ENCODE data around the gene ARHGAP29. TPM values are rescaled to one million over a fixed set of nuclear protein-coding genes. Genes with fewer than 3 reads are reported as not detected.

ARHGAP29 gene
- total RNA-seq, 1 experiment from 2014 or later: 161 TPM

GRCh38 chr1:94132111-94132510, 105.3 kb downstream of the ARHGAP29 start:
- Histone ChIP-seq H3K4me2 (ENCODE audit: low read length) (no peak overlapping the region), H3K9me3 (ENCODE audit: low read length) (no peaks in the 10 kb centered on the region), H4K20me1 (ENCODE audit: low read length) (no peaks in the 10 kb centered on the region), H3K27ac (ENCODE audit: low read length) (no peak overlapping the region), H3K9me2 (replicated peaks; ENCODE audit: low read length) (no peaks in the 10 kb centered on the region), H2AFZ (ENCODE audit: low read length) (no peak overlapping the region), H3K36me3 (ENCODE audit: low read depth, low read length) (no peaks in the 10 kb centered on the region), H3K27me3 (ENCODE audit: low read length) (no peaks in the 10 kb centered on the region), H3K4me3 (ENCODE audit: low read length) (no peak overlapping the region), H3K79me2 (ENCODE audit: low read length) (no peaks in the 10 kb centered on the region), H3F3A (ENCODE audit: low read length, unreplicated experiment) (no peaks in the 10 kb centered on the region), H3K4me1 (ENCODE audit: insufficient read depth, low read length) (no peaks in the 10 kb centered on the region; the same call in 1 of the 2 replicates), H3K9ac (ENCODE audit: low read length) (no peak overlapping the region)
- POLR2A ChIA-PET (ENCODE audit: unreplicated experiment): no interaction called here
- TF ChIP-seq EZH2phosphoT487 (IDR thresholded peaks at IDR 0.05; ENCODE audit: borderline replicate concordance, low read length) (no peak), EZH2 (IDR thresholded peaks at IDR 0.05; ENCODE audit: low read length, unreplicated experiment) (no peak), CTCF (conservative IDR thresholded peaks at IDR 0.05; ENCODE audit: low read depth, low read length) (no peak)
- no TSS peak for BruUV-seq (replicated peaks)
- ATAC-seq (no peak), DNase-seq (no peak)
- intact Hi-C loops (cut with micrococcal nuclease): no loop called here
- CTCF ChIA-PET: no interaction called here

GRCh38 chr1:94130851-94131595, 106.4 kb downstream of the ARHGAP29 start:
- BruUV-seq (replicated peaks): no TSS peak
- POLR2A ChIA-PET (ENCODE audit: unreplicated experiment): no interaction called here
- Histone ChIP-seq H3K9me2 (replicated peaks; ENCODE audit: low read length) (no peaks in the 10 kb centered on the region), H3K4me2 (ENCODE audit: low read length) (no peak overlapping the region), H3K27me3 (ENCODE audit: low read length) (no peaks in the 10 kb centered on the region), H4K20me1 (ENCODE audit: low read length) (no peaks in the 10 kb centered on the region), H3K9ac (ENCODE audit: low read length) (no peak overlapping the region), H3K4me3 (ENCODE audit: low read length) (no peak overlapping the region), H3K79me2 (ENCODE audit: low read length) (no peaks in the 10 kb centered on the region), H3K27ac (ENCODE audit: low read length) (no peak overlapping the region), H3K4me1 (ENCODE audit: insufficient read depth, low read length) (no peaks in the 10 kb centered on the region; the same call in 1 of the 2 replicates), H2AFZ (ENCODE audit: low read length) (no peak overlapping the region), H3K36me3 (ENCODE audit: low read depth, low read length) (no peaks in the 10 kb centered on the region), H3K9me3 (ENCODE audit: low read length) (no peaks in the 10 kb centered on the region), H3F3A (ENCODE audit: low read length, unreplicated experiment) (no peaks in the 10 kb centered on the region)
- ATAC-seq (peak; percentile 31; the same call in 1 of the 2 replicates), DNase-seq (peak; percentile 30)
- no peak for TF ChIP-seq CTCF (conservative IDR thresholded peaks at IDR 0.05; ENCODE audit: low read depth, low read length)
- TF ChIP-seq EZH2phosphoT487 (IDR thresholded peaks at IDR 0.05; ENCODE audit: borderline replicate concordance, low read length): no peak
- no peak for TF ChIP-seq EZH2 (IDR thresholded peaks at IDR 0.05; ENCODE audit: low read length, unreplicated experiment)
- intact Hi-C loops (cut with micrococcal nuclease): no loop called here
- CTCF ChIA-PET: no interaction called here

- H3K4me3 ChIP-seq (ENCODE audit: low read length): no peak overlapping the region
- ATAC-seq: no peak
- no peaks in the 10 kb centered on the region for H4K20me1 ChIP-seq (ENCODE audit: low read length)
- ChIA-PET CTCF (no interaction called here), POLR2A (ENCODE audit: unreplicated experiment) (no interaction called here)
- H3K9ac ChIP-seq (ENCODE audit: low read length): no peak overlapping the region
- intact Hi-C loops (cut with micrococcal nuclease): no loop called here
- DNase-seq: no peak
- TF ChIP-seq EZH2phosphoT487 (IDR thresholded peaks at IDR 0.05; ENCODE audit: borderline replicate concordance, low read length) (no peak), CTCF (conservative IDR thresholded peaks at IDR 0.05; ENCODE audit: low read depth, low read length) (no peak), EZH2 (IDR thresholded peaks at IDR 0.05; ENCODE audit: low read length, unreplicated experiment) (no peak)
- no TSS peak for BruUV-seq (replicated peaks)
- H3K79me2 ChIP-seq (ENCODE audit: low read length): no peaks in the 10 kb centered on the region
- H3K36me3 ChIP-seq (ENCODE audit: low read depth, low read length): no peaks in the 10 kb centered on the region
- H3K9me2 ChIP-seq (replicated peaks; ENCODE audit: low read length): no peaks in the 10 kb centered on the region
- no peak overlapping the region for H3K4me2 ChIP-seq (ENCODE audit: low read length)
- H2AFZ ChIP-seq (ENCODE audit: low read length): no peak overlapping the region
- H3K9me3 ChIP-seq (ENCODE audit: low read length): no peaks in the 10 kb centered on the region
- no peaks in the 10 kb centered on the region for H3F3A ChIP-seq (ENCODE audit: low read length, unreplicated experiment)
- H3K27me3 ChIP-seq (ENCODE audit: low read length): no peaks in the 10 kb centered on the region
- H3K4me1 ChIP-seq (ENCODE audit: insufficient read depth, low read length): no peaks in the 10 kb centered on the region; the same call in 1 of the 2 replicates
- no peak overlapping the region for H3K27ac ChIP-seq (ENCODE audit: low read length)
Observed at GRCh38 chr1:94126651-94127050, 110.7 kb downstream of the ARHGAP29 start.
